Chondrocyte (in vitro differentiated cells): ENCODE data around the gene MDH1B. TPM values are rescaled to one million over a fixed set of nuclear protein-coding genes. Genes with fewer than 3 reads are reported as not detected.

Source experiments
- DNase-seq: peaks from one replicate; pipeline ENCODE4 v3.0.0; 2021; ENCODE audit warnings: mixed read lengths, low spot score
- H3K27ac Mint-ChIP-seq: one replicate; pipeline ENCODE4 v1.8.0; 2021; ENCODE audit warnings: mild to moderate bottlenecking, moderate library complexity, mixed read lengths; ENCODE audit not compliant: unreplicated experiment
- H3K27me3 Mint-ChIP-seq: 2 replicates; pipeline ENCODE4 v1.8.0; 2021; ENCODE audit warnings: low read depth, mixed read lengths
- H3K36me3 Mint-ChIP-seq: 2 replicates; pipeline ENCODE4 v1.8.0; 2021; ENCODE audit warnings: low read depth, mixed read lengths
- H3K4me1 Mint-ChIP-seq: 2 replicates; pipeline ENCODE4 v1.8.0; 2021; ENCODE audit warnings: low read depth, mild to moderate bottlenecking, mixed read lengths
- H3K4me3 Mint-ChIP-seq: one replicate; pipeline ENCODE4 v1.8.0; 2021; ENCODE audit warnings: mild to moderate bottlenecking, moderate library complexity, mixed read lengths; ENCODE audit not compliant: unreplicated experiment
- H3K9me3 Mint-ChIP-seq: 2 replicates; pipeline ENCODE4 v1.8.0; 2021; ENCODE audit warnings: low read depth, mixed read lengths
- total RNA-seq: library from RNA; stranded (reverse); gene quantifications from 3 replicates; pipeline ENCODE4 v1.2.1, GENCODE V29; 2021
- TF ChIP-seq, protein P1 (sequence below): fragments of 200-600 bp; sonication (generic); IDR thresholded peaks from 2 replicates; pipeline ENCODE4 v1.5.0; 2021; ENCODE audit warnings: antibody characterized with exemption, mild to moderate bottlenecking, moderate library complexity

MDH1B gene
- total RNA-seq, 1 donor from 2014 or later = 0.82 TPM

DNA sequence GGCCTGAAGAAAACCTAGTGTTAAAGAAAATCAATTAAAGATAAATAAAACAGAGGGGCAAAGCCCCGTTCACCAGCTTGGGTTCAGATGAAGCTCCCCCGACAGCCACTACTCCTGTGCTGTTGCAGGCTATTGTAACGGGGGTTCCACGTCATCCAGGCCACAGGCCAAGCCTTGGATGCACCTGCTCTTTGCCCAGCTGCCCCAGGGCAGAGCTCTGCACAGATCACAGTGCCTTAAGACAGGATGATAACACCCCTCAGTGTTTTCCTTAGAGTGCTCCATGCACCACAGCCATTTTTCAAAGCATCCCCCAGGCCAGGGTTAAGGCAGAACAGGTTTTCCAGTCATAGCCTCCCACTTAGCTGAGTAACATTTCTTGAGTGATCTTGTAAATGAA is 32.2 kb upstream of the MDH1B start:
- Mint-ChIP-seq H3K4me3 (no peak overlapping the region), H3K36me3 (peaks cover 5% of the 10 kb centered on the region), H3K4me1 (peaks cover 8% of the 10 kb centered on the region), H3K27me3 (no peaks in the 10 kb centered on the region), H3K27ac (no peak overlapping the region), H3K9me3 (no peaks in the 10 kb centered on the region)
- DNase-seq = no peak
- TF ChIP-seq, protein P1, sequence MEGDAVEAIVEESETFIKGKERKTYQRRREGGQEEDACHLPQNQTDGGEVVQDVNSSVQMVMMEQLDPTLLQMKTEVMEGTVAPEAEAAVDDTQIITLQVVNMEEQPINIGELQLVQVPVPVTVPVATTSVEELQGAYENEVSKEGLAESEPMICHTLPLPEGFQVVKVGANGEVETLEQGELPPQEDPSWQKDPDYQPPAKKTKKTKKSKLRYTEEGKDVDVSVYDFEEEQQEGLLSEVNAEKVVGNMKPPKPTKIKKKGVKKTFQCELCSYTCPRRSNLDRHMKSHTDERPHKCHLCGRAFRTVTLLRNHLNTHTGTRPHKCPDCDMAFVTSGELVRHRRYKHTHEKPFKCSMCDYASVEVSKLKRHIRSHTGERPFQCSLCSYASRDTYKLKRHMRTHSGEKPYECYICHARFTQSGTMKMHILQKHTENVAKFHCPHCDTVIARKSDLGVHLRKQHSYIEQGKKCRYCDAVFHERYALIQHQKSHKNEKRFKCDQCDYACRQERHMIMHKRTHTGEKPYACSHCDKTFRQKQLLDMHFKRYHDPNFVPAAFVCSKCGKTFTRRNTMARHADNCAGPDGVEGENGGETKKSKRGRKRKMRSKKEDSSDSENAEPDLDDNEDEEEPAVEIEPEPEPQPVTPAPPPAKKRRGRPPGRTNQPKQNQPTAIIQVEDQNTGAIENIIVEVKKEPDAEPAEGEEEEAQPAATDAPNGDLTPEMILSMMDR = no peak

DNA sequence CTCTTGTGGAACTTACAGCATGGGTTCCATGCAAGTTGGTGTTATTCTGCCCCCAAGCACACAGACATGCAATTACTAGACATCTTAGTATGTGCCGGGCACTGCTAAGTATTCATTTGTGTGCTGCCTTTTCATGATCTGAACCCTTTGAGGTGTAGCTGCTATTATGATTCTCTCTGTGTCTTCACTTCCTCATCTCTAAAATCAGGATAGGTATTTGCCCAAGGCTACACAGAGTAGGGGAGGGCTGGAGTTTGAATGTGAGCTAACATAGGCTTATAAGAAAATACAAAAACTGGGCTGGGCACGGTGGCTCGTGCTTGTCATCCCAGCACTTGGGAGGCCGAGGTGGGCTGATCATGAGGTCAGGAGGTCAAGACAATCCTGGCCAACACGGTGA is 27.5 kb upstream of the MDH1B start:
- Mint-ChIP-seq H3K4me3 (no peak overlapping the region), H3K36me3 (peaks cover 20% of the 10 kb centered on the region), H3K4me1 (peaks cover 21% of the 10 kb centered on the region), H3K27ac (no peak overlapping the region), H3K27me3 (no peaks in the 10 kb centered on the region), H3K9me3 (no peaks in the 10 kb centered on the region)
- TF ChIP-seq, protein P1 = no peak
- no peak for DNase-seq

GRCh38 chr2:206790311-206790935 is 25.3 kb upstream of the MDH1B start:
- H3K4me1 Mint-ChIP-seq = peaks cover 21% of the 10 kb centered on the region
- peaks cover 23% of the 10 kb centered on the region for H3K36me3 Mint-ChIP-seq
- TF ChIP-seq, protein P1 = no peak
- peak overlapping the region; percentile 19 for H3K27ac Mint-ChIP-seq
- no peak overlapping the region for H3K4me3 Mint-ChIP-seq
- no peak for DNase-seq
- H3K27me3 Mint-ChIP-seq = no peaks in the 10 kb centered on the region
- no peaks in the 10 kb centered on the region for H3K9me3 Mint-ChIP-seq

DNA sequence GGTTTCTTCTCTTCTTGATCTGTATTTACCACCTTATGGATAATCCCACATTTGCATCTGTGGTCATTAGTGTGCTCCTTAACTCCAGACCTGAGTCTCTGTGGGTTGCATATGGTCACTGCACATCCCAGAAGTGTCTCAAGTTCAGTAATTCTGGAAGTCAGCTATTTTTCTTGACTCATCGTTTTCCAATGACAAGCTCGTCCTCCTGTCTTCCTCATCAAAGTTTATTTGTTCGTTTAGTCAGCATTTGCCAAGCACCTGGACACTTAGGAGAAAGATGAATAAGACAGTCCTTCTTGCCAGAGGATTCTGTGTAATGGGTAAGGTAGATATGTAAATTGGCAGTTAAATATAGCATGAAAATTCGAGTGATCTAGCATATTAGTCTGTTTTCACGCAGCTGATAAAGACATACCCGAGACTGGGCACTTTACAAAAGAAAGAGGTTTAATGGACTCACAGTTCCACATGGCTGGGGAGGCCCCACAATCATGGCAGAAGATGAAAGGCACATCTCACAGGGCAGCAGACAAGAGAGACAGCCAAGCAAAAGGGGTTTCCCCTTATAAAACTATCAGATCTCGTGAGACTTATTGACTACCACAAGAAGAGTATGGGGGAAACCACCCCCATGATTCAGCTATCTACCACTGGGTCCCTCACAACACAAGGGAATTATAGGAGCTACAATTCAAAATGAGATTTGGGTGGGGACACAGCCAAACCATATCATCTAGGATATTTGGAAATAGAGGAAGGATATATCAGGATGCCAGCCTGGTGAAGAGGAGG is 19.6 kb upstream of the MDH1B start:
- no peaks in the 10 kb centered on the region for H3K27me3 Mint-ChIP-seq
- TF ChIP-seq, protein P1 = no peak
- peaks cover 27% of the 10 kb centered on the region for H3K36me3 Mint-ChIP-seq
- no peak overlapping the region for H3K4me3 Mint-ChIP-seq
- DNase-seq = no peak
- no peak overlapping the region for H3K27ac Mint-ChIP-seq
- H3K4me1 Mint-ChIP-seq = peaks cover 6% of the 10 kb centered on the region
- peaks cover 8% of the 10 kb centered on the region for H3K9me3 Mint-ChIP-seq

DNA sequence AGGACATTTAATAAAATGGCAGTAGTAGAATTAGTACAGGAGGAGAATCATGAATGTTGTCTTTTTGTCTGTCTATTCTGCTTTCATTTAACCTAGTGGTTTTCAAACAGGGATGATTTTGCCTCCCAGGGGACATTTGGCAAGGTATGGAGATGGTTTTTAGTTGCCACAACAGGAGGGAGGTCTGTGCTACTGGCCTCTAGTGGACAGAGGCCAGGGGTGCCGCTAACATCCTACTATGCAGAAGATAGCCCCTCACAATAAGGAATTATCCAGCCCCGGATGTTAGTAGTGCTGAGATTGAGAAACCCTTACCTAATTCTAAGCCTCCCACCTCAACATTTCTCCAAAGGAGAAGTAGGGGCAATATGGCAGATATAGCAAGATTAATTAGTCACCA is 18.6 kb upstream of the MDH1B start:
- TF ChIP-seq, protein P1 = peak; percentile 72
- Mint-ChIP-seq H3K27me3 (no peaks in the 10 kb centered on the region), H3K9me3 (peaks cover 12% of the 10 kb centered on the region), H3K27ac (no peak overlapping the region), H3K4me1 (no peaks in the 10 kb centered on the region), H3K36me3 (peaks cover 31% of the 10 kb centered on the region), H3K4me3 (no peak overlapping the region)
- no peak for DNase-seq
